Neuronal stem cell (in vitro differentiated cells): ENCODE results near the gene KRT16.
"Not testable (repeated sequence)": the region's sequence is repeated elsewhere in the genome, so short reads cannot be mapped to it uniquely, and the experiment has no call there.

Experiments used
- DNase-seq: peaks from one replicate; pipeline ENCODE4 v3.0.0-alpha.2; 2013; ENCODE audit warnings: low spot score
- H2AFZ ChIP-seq: one replicate; pipeline ENCODE4 v1.6.1; 2013; ENCODE audit warnings: mild to moderate bottlenecking, low read length, inconsistent platforms
- H2AK5ac ChIP-seq: 2 replicates; pipeline ENCODE4 v1.6.1; 2013; ENCODE audit warnings: low read depth, mild to moderate bottlenecking, inconsistent platforms, low read length, moderate library complexity, mixed read lengths
- H2BK120ac ChIP-seq: 2 replicates; pipeline ENCODE4 v1.6.1; 2013; ENCODE audit warnings: low read depth, mild to moderate bottlenecking, inconsistent platforms, low read length, moderate library complexity, mixed read lengths
- H2BK12ac ChIP-seq: one replicate; pipeline ENCODE4 v1.6.1; 2013; ENCODE audit warnings: low read length, inconsistent platforms
- H2BK15ac ChIP-seq: 2 replicates; pipeline ENCODE4 v1.6.1; 2013; ENCODE audit warnings: mild to moderate bottlenecking, low read length, inconsistent platforms, mixed read lengths
- H2BK5ac ChIP-seq: one replicate; pipeline ENCODE4 v1.6.1; 2013; ENCODE audit warnings: inconsistent platforms, mild to moderate bottlenecking, low read length, moderate library complexity
- H3K14ac ChIP-seq: one replicate; pipeline ENCODE4 v1.6.1; 2013; ENCODE audit warnings: low read length, inconsistent platforms
- H3K18ac ChIP-seq: 2 replicates; pipeline ENCODE4 v1.6.1; 2013; ENCODE audit warnings: low read length, inconsistent platforms
- H3K23ac ChIP-seq: 2 replicates; pipeline ENCODE4 v1.6.1; 2013; ENCODE audit warnings: low read depth, mild to moderate bottlenecking, mixed read lengths, low read length, inconsistent platforms; ENCODE audit not compliant: poor library complexity
- H3K27ac ChIP-seq: replicated peaks from 3 replicates; pipeline ENCODE4 v1.5.1; 2013; ENCODE audit warnings: low read length, inconsistent platforms
- H3K27me3 ChIP-seq, 3 experiments: 2 replicates each; pipeline ENCODE4 v1.6.1; 2013; ENCODE audit warnings: low read length in 3 of 3, mild to moderate bottlenecking in 2 of 3, inconsistent platforms in 1 of 3, low read depth in 1 of 3, mixed read lengths in 1 of 3, moderate library complexity in 1 of 3; ENCODE audit not compliant: control insufficient read depth in 3 of 3, insufficient read depth in 3 of 3
- H3K36me3 ChIP-seq, 2 donors: replicated peaks in 1 of 2; 2 replicates each; pipeline ENCODE4 v1.6.1; 2013; ENCODE audit warnings: low read length in 2 of 2; ENCODE audit not compliant: control insufficient read depth in 2 of 2, insufficient read depth in 2 of 2
- H3K4ac ChIP-seq: 2 replicates; pipeline ENCODE4 v1.6.1; 2013; ENCODE audit warnings: inconsistent platforms, mild to moderate bottlenecking, low read length, moderate library complexity
- H3K4me1 ChIP-seq, 2 donors: 1 replicate in 1 of 2; 2 replicates in 1 of 2; pipeline ENCODE4 v1.6.1; 2013; ENCODE audit warnings: low read length in 2 of 2, low read depth in 1 of 2; ENCODE audit not compliant: control insufficient read depth in 2 of 2, insufficient read depth in 1 of 2
- H3K4me2 ChIP-seq: one replicate; pipeline ENCODE4 v1.6.1; 2013; ENCODE audit warnings: mild to moderate bottlenecking, low read length, inconsistent platforms; ENCODE audit not compliant: insufficient read depth, poor library complexity, severe bottlenecking
- H3K4me3 ChIP-seq, 2 donors: 2 replicates each; pipeline ENCODE4 v1.5.1; 2013; ENCODE audit warnings: low read length in 2 of 2, mild to moderate bottlenecking in 2 of 2, inconsistent platforms in 1 of 2, moderate library complexity in 1 of 2
- H3K79me1 ChIP-seq: one replicate; pipeline ENCODE4 v1.6.1; 2013; ENCODE audit warnings: low read depth, mild to moderate bottlenecking, inconsistent platforms, low read length, moderate library complexity
- H3K9ac ChIP-seq: one replicate; pipeline ENCODE4 v1.6.1; 2013; ENCODE audit warnings: mild to moderate bottlenecking, low read depth, low read length, inconsistent platforms; ENCODE audit not compliant: poor library complexity
- H3K9me3 ChIP-seq, 2 donors: replicated peaks in 1 of 2; 2 replicates each; pipeline versions ENCODE3 to v1.6.1; 2013; ENCODE audit warnings: low read length in 2 of 2, mild to moderate bottlenecking in 2 of 2, inconsistent platforms in 1 of 2, low read depth in 1 of 2, mixed read lengths in 1 of 2, moderate library complexity in 1 of 2; ENCODE audit not compliant: control insufficient read depth in 2 of 2, insufficient read depth in 1 of 2
- H4K8ac ChIP-seq: one replicate; pipeline ENCODE4 v1.6.1; 2013; ENCODE audit warnings: low read depth, mild to moderate bottlenecking, inconsistent platforms, low read length, moderate library complexity
- H4K91ac ChIP-seq: one replicate; pipeline ENCODE4 v1.6.1; 2013; ENCODE audit warnings: low read length, low read depth, mild to moderate bottlenecking, inconsistent platforms; ENCODE audit not compliant: poor library complexity
- WGBS, 2 donors: extraction: QIAGEN DNeasy Blood & Tissue Kit; methylation state at CpG; one replicate each; pipeline ENCODE4 v1.1.7; 2013; ENCODE audit warnings: missing lambda C conversion rate in 2 of 2, mixed read lengths in 1 of 2; ENCODE audit not compliant: insufficient read length in 2 of 2, insufficient replicate concordance in 1 of 2; ENCODE audit errors: extremely low coverage in 2 of 2; 5-methylcytosine and 5-hydroxymethylcytosine counted together

Gene KRT16

DNA sequence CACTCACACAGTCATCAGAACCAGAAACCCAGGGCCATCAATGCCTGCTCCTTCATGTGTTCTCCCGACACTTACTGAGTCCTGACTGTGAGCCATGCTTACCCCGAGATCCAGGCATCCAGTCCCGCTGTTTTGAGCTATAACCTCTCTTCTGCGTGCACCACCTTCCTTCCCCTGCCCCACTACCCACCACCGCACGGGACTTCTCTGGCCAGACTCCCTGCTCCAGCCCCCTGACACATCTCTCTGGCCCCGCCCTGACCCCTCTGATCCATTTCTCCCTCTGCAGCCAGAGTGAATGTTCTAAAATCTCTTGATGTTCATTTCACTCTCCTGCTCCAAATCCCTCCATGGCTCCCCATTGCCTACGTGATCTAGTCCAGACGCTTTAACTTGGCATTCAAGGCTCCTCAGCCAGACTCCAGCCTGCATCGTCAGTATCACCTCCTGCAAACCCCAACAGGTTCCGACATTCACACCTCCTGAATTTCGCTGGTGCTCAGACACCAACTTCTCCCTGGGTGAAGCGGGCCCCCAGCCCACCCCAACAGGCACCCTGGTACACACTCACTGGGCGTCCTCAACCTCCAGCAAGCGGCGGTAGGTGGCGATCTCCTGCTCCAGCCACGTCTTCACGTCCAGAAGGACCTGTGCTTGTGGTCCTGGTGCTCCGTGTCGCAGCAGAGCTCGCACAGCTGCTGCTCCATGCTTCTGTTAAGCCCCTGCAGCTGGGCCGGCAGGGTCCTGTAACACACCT is 14.9 kb upstream of the KRT16 start:
- H2AFZ ChIP-seq: no peak overlapping the region
- H2BK15ac ChIP-seq: peak overlapping the region; percentile 67
- peaks cover 2% of the 10 kb centered on the region for H3K79me1 ChIP-seq
- H4K91ac ChIP-seq: peak overlapping the region; percentile 53
- H3K4me2 ChIP-seq: no peak overlapping the region
- H3K14ac ChIP-seq: peak overlapping the region; percentile 38
- H3K9me3 ChIP-seq: peaks cover 0 to 3% of the 10 kb centered on the region in 2 donors
- peak overlapping the region; percentile 93 for H3K4ac ChIP-seq
- H2AK5ac ChIP-seq: peak overlapping the region; percentile 84
- no peak for DNase-seq
- H2BK12ac ChIP-seq: no peak overlapping the region
- peak overlapping the region; percentile 24 for H2BK5ac ChIP-seq
- H2BK120ac ChIP-seq: no peak overlapping the region
- H3K36me3 ChIP-seq: peaks cover 0 to 2% of the 10 kb centered on the region in 2 donors
- peak overlapping the region; percentile 85 for H3K23ac ChIP-seq
- peaks cover 0 to 10% of the 10 kb centered on the region in 2 donors for H3K4me1 ChIP-seq
- WGBS, 2 donors: no CpG with 5 or more reads among the region's 23 CpGs
- peaks cover 0 to 4% (median 2%) of the 10 kb centered on the region in 3 experiments for H3K27me3 ChIP-seq
- H3K4me3 ChIP-seq: no peak overlapping the region
- H3K27ac ChIP-seq: no peak overlapping the region
- no peak overlapping the region for H4K8ac ChIP-seq
- peak overlapping the region; percentile 77 for H3K9ac ChIP-seq
- peak overlapping the region; percentile 80 for H3K18ac ChIP-seq

DNA sequence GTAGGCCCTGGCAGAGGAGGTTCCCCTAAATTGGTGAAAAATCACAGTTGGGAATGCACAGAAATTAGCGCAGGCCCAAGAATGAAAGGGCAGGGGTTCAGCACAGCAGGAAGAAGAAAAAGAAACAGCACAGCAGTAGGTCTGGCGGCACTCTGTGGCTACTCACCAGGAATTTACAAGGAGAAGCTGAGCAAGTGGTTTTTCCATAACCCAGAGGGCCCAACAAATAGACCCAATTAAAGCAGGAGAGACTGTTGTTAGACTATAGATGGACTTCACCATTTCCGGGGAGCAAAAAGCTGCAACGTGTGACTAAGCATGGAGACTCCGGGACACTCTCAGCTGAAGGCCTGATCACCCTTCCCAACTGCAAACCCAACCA is 14.3 kb upstream of the KRT16 start:
- H2BK15ac ChIP-seq, H3K79me1 ChIP-seq, H4K8ac ChIP-seq, H3K4me2 ChIP-seq, H2BK120ac ChIP-seq, H3K18ac ChIP-seq, DNase-seq, H2BK12ac ChIP-seq, H3K9ac ChIP-seq, H3K9me3 ChIP-seq, H2AFZ ChIP-seq, H3K4ac ChIP-seq, H3K4me3 ChIP-seq, H2BK5ac ChIP-seq, H3K36me3 ChIP-seq, H4K91ac ChIP-seq, H2AK5ac ChIP-seq, H3K27me3 ChIP-seq, H3K27ac ChIP-seq, H3K4me1 ChIP-seq, H3K23ac ChIP-seq: not testable (repeated sequence)
- no CpG with 5 or more reads among the region's 5 CpGs for WGBS, 2 donors
- peak overlapping the region; percentile 38 for H3K14ac ChIP-seq

DNA sequence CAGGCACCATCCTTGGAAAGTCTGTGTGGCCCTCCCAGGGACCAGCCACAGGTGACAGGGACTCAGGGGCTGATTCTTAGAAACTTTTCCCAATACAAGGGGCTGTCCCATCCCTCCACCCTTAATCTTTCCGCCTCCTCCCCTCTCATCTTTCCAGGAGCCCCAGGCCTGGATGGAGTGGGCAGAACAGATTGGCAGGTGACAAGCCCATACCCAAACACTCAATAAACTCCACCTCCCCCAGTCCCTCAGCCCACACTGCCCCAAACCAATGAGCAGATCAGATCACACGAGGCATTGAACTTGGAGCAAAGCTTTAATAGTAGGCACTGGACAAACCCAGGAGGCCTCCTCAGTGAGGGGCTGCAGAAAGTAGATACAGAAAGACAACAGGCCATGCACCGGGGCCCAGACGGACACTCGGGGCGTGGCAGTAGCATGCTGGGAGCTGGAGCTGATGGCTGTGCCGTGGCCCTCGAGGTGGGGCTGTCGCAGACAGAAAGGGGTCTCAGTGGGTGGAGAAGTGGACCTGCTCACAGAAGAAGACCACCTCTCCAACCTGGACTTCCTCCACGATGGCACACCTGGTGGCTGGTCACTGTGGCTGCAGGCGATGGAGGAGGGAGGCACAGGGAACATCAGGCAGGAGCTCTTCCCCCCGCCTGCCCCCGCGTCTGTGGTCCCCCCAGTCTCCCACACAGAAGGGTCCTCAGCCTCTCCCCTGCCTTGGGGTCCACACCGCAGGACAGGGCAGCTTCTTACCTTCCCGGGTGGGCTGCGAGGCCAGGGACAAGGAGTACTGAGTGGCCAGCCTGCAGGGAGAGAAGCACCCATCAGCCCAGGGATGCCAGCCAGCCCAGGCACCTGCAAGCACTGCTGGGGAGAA is 13.7 kb upstream of the KRT16 start:
- not testable (repeated sequence) for H2AK5ac ChIP-seq, H2BK12ac ChIP-seq, H3K4me1 ChIP-seq, H2AFZ ChIP-seq, H3K27ac ChIP-seq, H3K23ac ChIP-seq, H3K4me2 ChIP-seq, H2BK120ac ChIP-seq, H3K36me3 ChIP-seq, H4K91ac ChIP-seq, H4K8ac ChIP-seq, H3K27me3 ChIP-seq, H3K9ac ChIP-seq, H2BK15ac ChIP-seq, H3K4me3 ChIP-seq, H2BK5ac ChIP-seq, H3K79me1 ChIP-seq, H3K9me3 ChIP-seq, H3K4ac ChIP-seq, DNase-seq
- H3K14ac ChIP-seq: peak overlapping the region; percentile 38
- no CpG with 5 or more reads among the region's 17 CpGs for WGBS, 2 donors
- peak overlapping the region; percentile 80 for H3K18ac ChIP-seq

DNA sequence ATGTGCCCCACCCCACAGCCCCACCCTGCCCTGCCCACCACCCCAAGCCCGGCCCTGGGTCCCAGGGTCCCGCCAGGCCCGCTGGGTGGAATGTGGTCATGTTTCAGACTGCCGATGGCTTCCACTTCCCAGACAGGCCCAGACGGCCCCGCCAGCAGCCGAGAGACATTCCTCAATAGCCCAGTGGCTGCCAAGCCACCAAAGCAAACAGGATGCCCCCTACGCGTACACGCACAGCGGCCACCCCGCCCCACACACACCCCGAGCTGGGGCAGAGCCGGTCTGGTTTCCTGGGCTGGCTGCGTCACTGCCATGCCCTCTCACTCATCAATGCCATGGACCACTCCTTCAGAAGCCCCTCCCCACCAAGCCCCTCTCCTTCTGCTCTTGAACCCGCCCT is 13.0 kb upstream of the KRT16 start:
- no peak overlapping the region for H2BK120ac ChIP-seq
- no peak for DNase-seq
- H3K4ac ChIP-seq: no peak overlapping the region
- no peak overlapping the region for H2AFZ ChIP-seq
- H3K9ac ChIP-seq: peak overlapping the region; percentile 12
- no peak overlapping the region for H3K4me2 ChIP-seq
- no peak overlapping the region for H2AK5ac ChIP-seq
- no peak overlapping the region for H4K8ac ChIP-seq
- no peak overlapping the region for H4K91ac ChIP-seq
- H2BK15ac ChIP-seq: no peak overlapping the region
- no peak overlapping the region for H3K18ac ChIP-seq
- no peak overlapping the region for H3K4me3 ChIP-seq
- H3K23ac ChIP-seq: peak overlapping the region; percentile 31
- no peaks in the 10 kb centered on the region for H3K79me1 ChIP-seq
- H2BK5ac ChIP-seq: no peak overlapping the region
- H3K27me3 ChIP-seq: peaks cover 0 to 4% (median 0%) of the 10 kb centered on the region in 3 experiments
- H3K36me3 ChIP-seq: no peaks in the 10 kb centered on the region
- H3K27ac ChIP-seq: no peak overlapping the region
- H3K4me1 ChIP-seq: peaks cover 0 to 7% of the 10 kb centered on the region in 2 donors
- H3K9me3 ChIP-seq: no peaks in the 10 kb centered on the region
- no peak overlapping the region for H3K14ac ChIP-seq
- H2BK12ac ChIP-seq: no peak overlapping the region
- WGBS, 2 donors: no CpG with 5 or more reads among the region's 16 CpGs
